ENCODE results near the gene LGALS9. TPM values are rescaled to one million over a fixed set of nuclear protein-coding genes. Genes with fewer than 3 reads are reported as not detected.
"Not testable (repeated sequence)": the region's sequence is repeated elsewhere in the genome, so short reads cannot be mapped to it uniquely, and the experiment has no call there.

Gene LGALS9
- total RNA-seq, 1 donor from 2014 or later: 4.6 TPM

GRCh38 chr17:27657620-27658019 is 26.6 kb downstream of the LGALS9 start:
- Mint-ChIP-seq H3K9me3 (no peaks in the 10 kb centered on the region), H3K4me1 (no peaks in the 10 kb centered on the region), H3K27ac (no peak overlapping the region), H3K36me3 (no peaks in the 10 kb centered on the region), H3K4me3 (no peak overlapping the region), H3K27me3 (ENCODE audit: low read depth) (peaks cover 19% of the 10 kb centered on the region)
- TF ChIP-seq CTCF (IDR thresholded peaks at IDR 0.05; ENCODE audit: unreplicated experiment): no peak
- DNase-seq (ENCODE audit: low spot score in 2 of 2, unreplicated experiment in 2 of 2): no peak

- Mint-ChIP-seq H3K27me3 (ENCODE audit: low read depth) (peaks cover 18% of the 10 kb centered on the region), H3K9me3 (no peaks in the 10 kb centered on the region), H3K4me1 (no peaks in the 10 kb centered on the region), H3K27ac (no peak overlapping the region), H3K36me3 (no peaks in the 10 kb centered on the region), H3K4me3 (no peak overlapping the region)
- no peak for TF ChIP-seq CTCF (IDR thresholded peaks at IDR 0.05; ENCODE audit: unreplicated experiment)
- no peak for DNase-seq (ENCODE audit: low spot score in 2 of 2, unreplicated experiment in 2 of 2)
Measured at GRCh38 chr17:27659683-27660082, 28.7 kb downstream of the LGALS9 start.

- Mint-ChIP-seq H3K36me3 (no peaks in the 10 kb centered on the region), H3K9me3 (no peaks in the 10 kb centered on the region), H3K4me1 (no peaks in the 10 kb centered on the region), H3K27ac (no peak overlapping the region), H3K27me3 (ENCODE audit: low read depth) (peaks cover 17% of the 10 kb centered on the region), H3K4me3 (no peak overlapping the region)
- no peak for TF ChIP-seq CTCF (IDR thresholded peaks at IDR 0.05; ENCODE audit: unreplicated experiment)
- DNase-seq (ENCODE audit: low spot score in 2 of 2, unreplicated experiment in 2 of 2): no peak
Measured at GRCh38 chr17:27660436-27660835, 29.4 kb downstream of the LGALS9 start.

GRCh38 chr17:27663936-27664605 is 33.1 kb downstream of the LGALS9 start:
- Mint-ChIP-seq H3K4me1 (no peaks in the 10 kb centered on the region), H3K36me3 (no peaks in the 10 kb centered on the region), H3K27me3 (ENCODE audit: low read depth) (peaks cover 14% of the 10 kb centered on the region), H3K27ac (no peak overlapping the region), H3K4me3 (no peak overlapping the region), H3K9me3 (no peaks in the 10 kb centered on the region)
- no peak for DNase-seq (ENCODE audit: low spot score in 2 of 2, unreplicated experiment in 2 of 2)
- no peak for TF ChIP-seq CTCF (IDR thresholded peaks at IDR 0.05; ENCODE audit: unreplicated experiment)

GRCh38 chr17:27664606-27664965 is 33.6 kb downstream of the LGALS9 start:
- no peak for DNase-seq (ENCODE audit: low spot score in 2 of 2, unreplicated experiment in 2 of 2)
- Mint-ChIP-seq H3K9me3 (no peaks in the 10 kb centered on the region), H3K4me3 (no peak overlapping the region), H3K36me3 (no peaks in the 10 kb centered on the region), H3K4me1 (no peaks in the 10 kb centered on the region), H3K27ac (no peak overlapping the region), H3K27me3 (ENCODE audit: low read depth) (peaks cover 14% of the 10 kb centered on the region)
- TF ChIP-seq CTCF (IDR thresholded peaks at IDR 0.05; ENCODE audit: unreplicated experiment): no peak

- TF ChIP-seq CTCF (IDR thresholded peaks at IDR 0.05; ENCODE audit: unreplicated experiment): no peak
- peaks cover 15% of the 10 kb centered on the region for H3K27me3 Mint-ChIP-seq (ENCODE audit: low read depth)
- no peaks in the 10 kb centered on the region for H3K4me1 Mint-ChIP-seq
- no peaks in the 10 kb centered on the region for H3K9me3 Mint-ChIP-seq
- no peak overlapping the region for H3K27ac Mint-ChIP-seq
- DNase-seq (ENCODE audit: low spot score in 2 of 2, unreplicated experiment in 2 of 2): peak in 1 of 2 experiments; percentile 29
- no peak overlapping the region for H3K4me3 Mint-ChIP-seq
- no peaks in the 10 kb centered on the region for H3K36me3 Mint-ChIP-seq
Measured at GRCh38 chr17:27665549-27665948, 34.6 kb downstream of the LGALS9 start.

GRCh38 chr17:27666270-27666669 is 35.3 kb downstream of the LGALS9 start:
- H3K9me3 Mint-ChIP-seq, H3K27ac Mint-ChIP-seq, H3K4me3 Mint-ChIP-seq, H3K4me1 Mint-ChIP-seq, H3K36me3 Mint-ChIP-seq: not testable (repeated sequence)
- peaks cover 18% of the 10 kb centered on the region for H3K27me3 Mint-ChIP-seq (ENCODE audit: low read depth)
- peak in 1 of 2 experiments; percentile 26 for DNase-seq (ENCODE audit: low spot score in 2 of 2, unreplicated experiment in 2 of 2)

Measured in mesothelial cell of epicardium (in vitro differentiated cells).